C4-2B (cell line): ENCODE data around the gene MYL5.

ENCODE experiments used
- H3K27ac ChIP-seq: fragments of 450-650 bp; 2 replicates; pipeline ENCODE4 v1.5.1; 2017
- CTCF ChIP-seq: fragments of 450-650 bp; conservative IDR thresholded peaks from 2 replicates; pipeline ENCODE4 v1.5.1; 2017; ENCODE audit warnings: mild to moderate bottlenecking
- ZFX ChIP-seq: fragments of 450-650 bp; IDR thresholded peaks from 2 replicates; pipeline ENCODE4 v1.6.1; 2017

The MYL5 gene

GRCh38 chr4:707929-708630 lies 33.7 kb downstream of the MYL5 start:
- no peak overlapping the region for H3K27ac ChIP-seq
- TF ChIP-seq ZFX, result no peak
- no peak for TF ChIP-seq CTCF

DNA sequence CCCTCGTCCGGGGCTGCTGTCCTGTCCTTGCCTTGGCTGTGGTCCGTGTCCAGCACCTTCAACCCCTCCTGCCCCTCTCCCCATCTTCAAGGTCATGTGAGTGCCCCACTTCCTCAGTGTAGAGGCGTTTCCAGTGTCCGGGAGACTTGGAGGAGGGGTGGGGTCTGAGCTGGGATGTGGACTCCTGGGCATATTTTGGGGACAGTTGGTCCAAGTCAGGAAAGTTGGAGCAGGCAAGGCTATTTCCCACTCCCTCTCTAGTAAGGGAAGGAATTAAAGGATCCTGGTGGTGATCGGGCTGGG lies 34.2 kb downstream of the MYL5 start:
- no peak overlapping the region for H3K27ac ChIP-seq
- no peak for TF ChIP-seq CTCF
- TF ChIP-seq ZFX, result no peak

- no peak overlapping the region for H3K27ac ChIP-seq
- no peak for TF ChIP-seq CTCF
- TF ChIP-seq ZFX, result no peak
These were observed 35.0 kb downstream of the MYL5 start for GRCh38 chr4:709348-709747.

- H3K27ac ChIP-seq, result no peak overlapping the region
- TF ChIP-seq ZFX (no peak), CTCF (no peak)
These were observed 35.8 kb downstream of the MYL5 start for GRCh38 chr4:710116-710515.

- TF ChIP-seq CTCF (no peak), ZFX (no peak)
These were observed 36.6 kb downstream of the MYL5 start for GRCh38 chr4:710916-711315.

GRCh38 chr4:712093-712492 lies 37.8 kb downstream of the MYL5 start:
- TF ChIP-seq ZFX (no peak), CTCF (no peak)

More at GRCh38 chr4:710916-711315, 36.6 kb downstream of the MYL5 start:
- H3K27ac ChIP-seq, result no peak overlapping the region

DNA sequence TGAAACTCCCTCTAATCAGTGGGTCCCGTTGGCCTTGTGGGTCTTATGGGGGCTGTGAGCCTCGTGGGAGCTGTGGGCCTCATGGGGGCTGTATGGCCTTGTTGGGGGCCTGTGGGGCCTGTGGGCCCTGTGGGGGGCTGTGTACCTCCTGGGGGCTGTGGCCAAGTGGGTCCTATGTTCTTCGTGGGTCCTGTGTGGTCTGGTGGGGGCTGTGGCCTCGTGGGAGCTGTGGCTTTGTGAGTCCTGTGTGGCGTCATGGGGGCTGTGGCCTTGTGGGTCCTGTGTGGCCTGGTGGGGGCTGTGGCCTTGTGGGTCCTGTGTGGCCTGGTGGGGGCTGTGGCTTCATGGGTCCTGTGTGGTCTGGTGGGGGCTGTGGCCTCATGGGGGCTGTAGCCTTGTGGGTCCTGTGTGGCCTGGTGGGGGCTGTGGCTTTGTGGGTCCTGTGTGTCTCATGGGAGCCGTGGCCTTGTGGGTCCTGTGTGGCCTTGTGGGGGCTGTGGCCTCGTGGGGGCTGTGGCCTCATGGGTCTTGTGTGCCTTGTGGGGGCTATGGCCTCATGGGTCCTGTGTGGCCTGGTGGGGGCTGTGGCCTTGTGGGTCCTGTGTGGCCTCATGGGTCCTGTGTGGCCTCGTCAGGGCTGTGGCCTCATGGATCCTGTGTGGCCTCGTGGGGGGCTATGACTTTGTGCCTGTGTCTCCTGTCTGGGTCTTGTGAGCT lies 38.7 kb downstream of the MYL5 start:
- H3K27ac ChIP-seq, result no peak overlapping the region
- no peak for TF ChIP-seq CTCF
- TF ChIP-seq ZFX, result no peak

More at GRCh38 chr4:712093-712492, 37.8 kb downstream of the MYL5 start:
- no peak overlapping the region for H3K27ac ChIP-seq
